ENCODE data around the gene DDA1.
"Not testable (repeated sequence)": the region's sequence is repeated elsewhere in the genome, so short reads cannot be mapped to it uniquely, and the experiment has no call there.

The DDA1 gene

GRCh38 chr19:17289489-17289888 is 19.9 kb upstream of the DDA1 start:
- DNase-seq: no peak

GRCh38 chr19:17292301-17293074 is 16.9 kb upstream of the DDA1 start:
- DNase-seq: peak; percentile 81

DNA sequence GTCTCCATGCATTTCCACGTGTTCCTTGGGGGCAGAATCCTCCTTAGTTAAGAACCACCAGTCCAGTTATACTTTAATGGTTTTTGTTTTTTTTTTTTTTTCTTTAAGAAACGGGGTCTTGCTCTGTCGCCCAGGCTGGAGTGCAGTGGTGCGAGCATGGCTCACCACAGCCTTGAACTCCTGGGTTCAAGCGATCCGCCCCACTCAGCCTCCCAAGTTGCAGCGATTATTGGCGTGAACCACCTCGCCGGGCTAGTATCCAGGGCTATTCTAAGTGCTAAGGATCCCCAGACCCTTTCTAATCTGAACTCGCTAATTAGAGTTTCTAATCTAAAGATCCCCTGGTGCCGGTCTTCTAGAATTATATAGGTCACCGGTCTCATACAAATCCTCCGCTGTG is 15.8 kb upstream of the DDA1 start:
- no peak for DNase-seq

DNA sequence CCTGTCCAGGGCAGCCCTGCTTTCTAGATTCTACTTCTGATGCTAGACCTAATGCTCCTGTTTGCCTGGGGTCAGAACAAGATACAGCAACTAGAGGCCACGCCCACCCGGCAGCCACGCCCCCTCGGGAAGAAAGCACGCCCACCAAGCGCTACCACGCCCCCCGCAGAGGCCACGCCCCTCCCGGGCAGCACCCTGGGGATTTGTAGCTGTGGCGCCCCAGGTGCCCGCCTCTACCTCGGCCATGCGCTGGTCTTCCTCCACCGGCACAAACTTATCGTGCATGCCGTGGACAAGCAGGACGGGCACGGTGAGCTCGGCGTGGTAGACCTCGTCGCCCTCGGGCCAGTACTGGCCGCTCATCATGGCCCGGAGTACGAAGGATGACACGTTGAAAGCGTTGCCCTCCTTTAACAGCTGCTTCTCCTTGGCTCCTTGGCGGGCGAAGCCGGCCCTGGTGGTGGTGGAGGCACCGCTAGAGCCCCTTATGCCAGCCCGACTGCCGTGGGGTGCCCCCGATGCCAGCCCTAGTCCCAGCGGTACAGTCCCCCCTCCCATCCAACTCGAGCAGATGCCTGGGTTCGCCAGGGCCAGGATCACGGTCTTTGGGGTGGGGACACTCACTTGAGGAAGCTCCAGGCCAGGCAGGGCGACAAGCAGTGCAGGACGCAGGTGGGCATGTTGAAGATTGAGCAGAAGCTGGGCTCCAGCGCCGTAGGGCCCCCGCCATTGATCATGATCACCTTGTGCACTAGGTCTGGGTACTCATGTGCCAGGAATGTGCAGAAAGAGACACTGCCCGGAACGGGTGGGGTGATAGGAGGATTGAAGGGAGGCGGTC is 15.1 kb upstream of the DDA1 start:
- no peak for DNase-seq

GRCh38 chr19:17295551-17295950 is 13.8 kb upstream of the DDA1 start:
- DNase-seq: not testable (repeated sequence)

DNA sequence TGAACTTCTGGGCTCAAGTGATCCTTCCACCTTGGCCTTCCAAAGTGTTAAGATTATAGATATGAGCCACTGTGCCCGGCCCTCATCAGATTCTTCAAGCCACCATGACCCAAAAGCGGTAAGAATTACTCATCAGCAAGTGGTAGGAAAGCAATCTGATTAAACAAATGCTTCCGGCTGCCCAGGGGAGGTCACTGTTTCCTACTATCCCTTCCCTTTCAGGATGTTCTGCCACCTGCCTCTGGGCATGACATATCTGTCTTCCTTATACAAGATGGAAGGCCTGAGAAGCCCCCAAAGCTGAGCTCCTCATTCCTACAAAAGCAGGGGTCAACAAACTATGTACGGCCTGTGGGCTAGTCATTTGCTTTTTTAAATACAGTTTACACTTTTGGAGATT is 13.1 kb upstream of the DDA1 start:
- DNase-seq: no peak

GRCh38 chr19:17296976-17297375 is 12.4 kb upstream of the DDA1 start:
- no peak for DNase-seq

DNA sequence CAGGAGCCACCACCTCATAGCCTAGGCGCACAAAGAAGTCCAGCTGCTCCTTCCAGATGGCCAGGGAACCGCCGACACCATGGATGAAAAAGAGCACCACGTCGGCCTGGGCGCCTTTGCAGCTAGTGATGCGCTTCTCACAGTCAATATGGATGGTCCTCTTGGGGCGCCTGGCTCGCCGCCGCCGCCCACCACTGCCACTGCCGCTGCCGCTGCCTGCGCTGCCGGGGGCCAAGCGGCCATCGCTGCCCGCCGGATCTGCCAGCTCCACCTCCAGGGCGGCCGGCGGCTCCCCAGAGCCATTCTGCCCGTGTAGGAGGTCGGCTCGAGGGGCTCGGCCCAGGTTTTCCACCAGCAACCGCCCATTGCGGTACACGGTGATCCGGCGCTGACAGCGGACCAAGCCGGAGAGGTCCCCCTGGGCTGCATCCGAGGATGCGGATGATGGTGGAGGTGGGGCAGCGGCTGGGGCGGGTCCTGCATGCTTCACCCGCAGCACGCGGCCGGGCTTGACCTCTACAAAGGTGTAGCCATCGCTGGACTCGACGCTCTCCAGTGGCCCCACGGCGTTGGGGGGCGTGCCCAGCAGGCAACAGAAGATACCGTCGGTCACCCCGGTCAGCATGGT is 8.3 kb upstream of the DDA1 start:
- DNase-seq: no peak

GRCh38 chr19:17302391-17303166 is 6.8 kb upstream of the DDA1 start:
- DNase-seq: no peak

DNA sequence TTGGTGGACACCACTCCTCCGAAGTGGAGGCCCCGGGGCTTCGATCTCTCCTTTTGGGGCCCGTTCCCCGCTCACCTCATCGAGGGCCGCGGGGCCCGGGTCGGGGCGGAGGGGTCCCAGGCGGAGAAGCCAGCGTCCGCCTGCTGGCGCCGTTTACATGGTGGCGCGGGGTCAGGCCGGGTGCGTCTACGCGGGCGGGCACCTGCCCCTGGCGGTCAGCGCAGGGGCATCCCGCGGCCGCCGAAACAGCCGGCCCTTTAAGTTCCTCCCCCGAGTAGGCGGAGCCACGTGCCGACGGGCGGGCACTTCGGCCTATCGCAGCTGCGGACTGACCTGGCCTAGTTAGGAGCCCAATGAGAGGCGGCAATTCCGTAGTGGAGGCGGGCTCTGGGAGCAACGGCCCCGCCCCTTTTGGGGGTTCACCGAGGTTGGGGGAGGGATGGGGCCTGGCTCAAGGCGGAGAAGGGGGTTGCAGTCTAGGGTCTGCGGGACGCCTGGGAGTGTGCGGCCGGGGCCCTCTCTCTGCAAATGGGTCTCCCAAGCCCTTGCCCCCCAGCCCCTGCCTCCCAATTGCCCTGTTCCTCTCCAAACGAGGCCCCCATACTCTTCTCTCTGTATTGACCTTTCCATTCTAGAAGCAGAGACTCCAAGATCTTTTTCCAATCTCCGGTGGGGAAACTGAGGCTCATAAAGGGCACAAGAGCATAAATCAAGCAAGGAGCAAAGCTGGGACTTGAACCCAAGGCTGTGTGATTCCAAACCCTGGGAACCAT is 6.0 kb upstream of the DDA1 start, which contains the start of gene ABHD8:
ABHD8 (minus strand) TSS at position 259 of the 773 bp plus-strand sequence. CDS start 1,809 bp downstream, outside the sequence.
- peak; percentile 92 for DNase-seq

DNA sequence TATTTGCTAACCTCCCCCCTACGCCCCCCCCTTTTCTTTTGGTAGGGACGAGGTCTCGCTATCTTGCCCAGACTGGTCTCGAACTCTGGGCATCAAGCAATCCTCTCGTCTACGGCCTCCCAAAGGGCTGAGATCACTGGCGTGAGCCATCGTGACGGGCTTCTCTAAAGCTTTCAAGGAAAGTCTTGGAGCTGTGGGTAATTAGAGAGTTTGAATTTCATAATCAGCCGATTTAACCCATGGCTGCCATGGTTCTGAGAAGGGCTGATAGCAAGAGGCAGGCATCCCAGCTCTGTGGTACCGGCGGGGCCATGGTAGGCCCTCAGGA is 5.5 kb upstream of the DDA1 start:
- no peak for DNase-seq

GRCh38 chr19:17304386-17305215 is 4.8 kb upstream of the DDA1 start:
- DNase-seq: no peak

GRCh38 chr19:17305216-17305516 is 4.2 kb upstream of the DDA1 start:
- DNase-seq: no peak

DNA sequence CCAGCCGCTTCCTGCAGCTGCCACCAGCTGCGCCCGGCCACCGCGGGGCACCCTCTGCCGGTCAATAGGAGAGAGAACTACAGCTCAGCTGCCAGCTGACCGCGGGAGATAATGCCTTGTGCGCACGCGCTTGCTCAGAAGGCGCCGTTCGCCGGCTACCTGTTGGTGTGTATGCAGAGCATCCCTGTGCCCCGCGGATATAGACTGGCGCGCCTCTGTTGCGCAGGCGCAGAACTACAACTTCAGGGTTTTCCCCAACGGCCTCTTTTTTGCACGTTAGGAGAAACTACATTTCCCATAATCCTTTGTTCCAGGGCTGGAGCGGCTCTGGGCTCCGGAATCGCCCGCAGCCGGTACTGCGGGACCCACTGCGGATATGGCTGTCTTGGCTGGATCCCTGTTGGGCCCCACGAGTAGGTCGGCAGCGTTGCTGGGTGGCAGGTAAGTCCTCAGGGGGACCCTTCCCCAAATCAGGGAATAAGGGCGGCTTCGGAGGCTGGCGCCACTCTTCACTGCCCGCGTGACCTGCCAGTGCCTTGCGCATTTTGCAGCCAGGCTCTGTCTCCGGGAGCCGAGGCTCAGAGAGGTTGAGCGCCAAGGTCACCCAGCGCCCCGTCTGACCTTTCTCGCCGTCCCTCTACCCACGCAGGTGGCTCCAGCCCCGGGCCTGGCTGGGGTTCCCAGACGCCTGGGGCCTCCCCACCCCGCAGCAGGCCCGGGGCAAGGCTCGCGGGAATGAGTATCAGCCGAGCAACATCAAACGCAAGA is 3.7 kb upstream of the DDA1 start, which contains the start of gene MRPL34:
MRPL34 (plus strand) TSS at position 356 of the 768 bp plus-strand sequence; CDS start at position 377, 21 bp downstream.
- peak; percentile 99 for DNase-seq

DNA sequence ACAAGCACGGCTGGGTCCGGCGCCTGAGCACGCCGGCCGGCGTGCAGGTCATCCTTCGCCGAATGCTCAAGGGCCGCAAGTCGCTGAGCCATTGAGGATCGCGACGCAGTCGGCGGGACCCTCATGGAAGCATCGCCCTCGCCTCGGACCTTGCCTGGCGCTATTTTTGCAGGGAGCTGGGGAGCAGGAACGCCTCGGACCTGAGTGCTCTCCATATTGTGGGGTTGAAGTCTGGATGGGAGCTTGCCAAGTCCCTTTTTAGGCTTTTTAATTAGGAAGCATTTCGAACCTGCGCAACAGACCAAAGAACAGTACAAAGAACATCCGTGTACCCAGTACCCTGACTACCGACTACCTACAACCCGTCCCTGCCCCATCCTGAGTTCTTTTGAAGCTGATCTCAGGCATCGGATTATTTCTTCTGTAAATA is 3.1 kb upstream of the DDA1 start:
- no peak for DNase-seq

GRCh38 chr19:17307876-17308377 is 1.4 kb upstream of the DDA1 start:
- DNase-seq: no peak

DNA sequence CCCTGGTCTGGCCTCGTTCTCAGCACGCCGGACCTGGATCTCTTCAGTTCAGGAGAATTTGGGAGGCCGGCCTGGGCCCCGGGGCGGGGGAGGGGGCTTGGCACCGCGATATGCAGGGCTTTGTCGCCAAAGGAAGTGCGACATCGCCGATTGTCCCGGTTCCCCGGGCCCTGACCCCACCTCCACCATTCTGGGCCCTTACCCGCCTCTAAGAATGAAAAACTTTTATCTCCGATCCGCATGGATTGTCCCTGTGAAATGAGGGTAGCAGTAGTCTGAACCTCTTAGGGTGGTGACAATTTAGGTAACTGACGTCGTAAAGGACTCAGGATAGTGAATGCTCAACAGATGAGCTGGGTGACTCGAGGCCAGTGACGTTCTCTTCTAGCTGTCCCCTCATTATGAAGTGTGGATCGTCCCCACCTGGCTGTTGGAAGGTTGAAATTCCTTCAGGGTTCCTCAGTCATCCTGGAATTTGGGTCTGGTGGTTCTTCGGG is 650 bp downstream of the DDA1 start:
- no peak for DNase-seq

- DNase-seq: no peak
Observed at GRCh38 chr19:17311455-17312188, 2.3 kb downstream of the DDA1 start.

Measured in CD4-positive, alpha-beta T cell treated with Interleukin-4 for 4 hours (primary cell).